Stimulated activated CD4-positive, alpha-beta T cell treated with anti-CD3 and anti-CD28 coated beads, Interleukin-12 subunit alpha, Interleukin-12 subunit beta, amount 100 ng/mL, for 4 hours (primary cell): ENCODE measurements around the gene MBNL3.
"Not testable (repeated sequence)": the region's sequence is repeated elsewhere in the genome, so short reads cannot be mapped to it uniquely, and the experiment has no call there.

Experiments used
- DNase-seq: peaks from one replicate; pipeline ENCODE4 v3.0.0-alpha.2; 2020

Gene MBNL3

GRCh38 chrX:132367984-132368383 is 120.9 kb downstream of the MBNL3 start:
- no peak for DNase-seq

DNA sequence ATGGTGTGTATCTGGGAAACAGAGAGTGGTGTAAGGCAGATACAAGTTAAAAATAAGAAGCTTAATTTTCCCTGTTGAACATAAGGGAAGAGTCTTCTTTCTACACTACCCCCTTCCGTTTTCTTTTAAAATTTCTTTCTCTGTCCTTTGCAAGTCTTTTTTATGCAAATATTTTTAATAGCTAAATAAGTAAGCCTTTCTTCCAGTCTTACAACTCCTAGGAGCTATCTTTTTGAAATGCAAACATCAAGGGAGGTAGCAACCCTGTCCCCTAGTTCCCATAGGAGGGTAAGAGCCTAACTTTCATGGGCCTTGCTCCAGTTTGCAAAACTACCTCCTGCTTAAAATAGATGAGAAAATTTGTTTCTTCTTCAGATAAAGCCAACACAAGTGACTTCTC is 121.5 kb downstream of the MBNL3 start:
- DNase-seq, result no peak

DNA sequence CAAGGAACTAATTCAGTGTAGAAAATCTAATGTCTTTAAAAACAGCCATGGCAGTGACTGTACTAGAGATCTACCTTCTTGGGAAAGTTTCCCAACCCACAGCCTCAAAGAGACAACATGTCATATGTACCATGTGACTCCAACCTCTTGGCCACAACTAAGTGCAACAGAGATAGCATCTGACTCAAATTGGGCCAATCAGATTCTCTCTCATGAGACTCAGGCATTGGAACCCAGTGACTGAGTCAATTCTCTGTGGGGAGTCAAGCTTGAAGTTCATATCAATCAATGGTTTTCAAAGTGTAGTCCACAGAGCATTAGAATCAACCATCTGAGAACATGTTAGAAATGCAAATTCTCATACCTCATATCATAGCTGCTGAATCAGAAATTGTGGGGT is 123.3 kb downstream of the MBNL3 start:
- DNase-seq, result no peak

- DNase-seq, result no peak
Measured at GRCh38 chrX:132364313-132364712, 124.5 kb downstream of the MBNL3 start.

DNA sequence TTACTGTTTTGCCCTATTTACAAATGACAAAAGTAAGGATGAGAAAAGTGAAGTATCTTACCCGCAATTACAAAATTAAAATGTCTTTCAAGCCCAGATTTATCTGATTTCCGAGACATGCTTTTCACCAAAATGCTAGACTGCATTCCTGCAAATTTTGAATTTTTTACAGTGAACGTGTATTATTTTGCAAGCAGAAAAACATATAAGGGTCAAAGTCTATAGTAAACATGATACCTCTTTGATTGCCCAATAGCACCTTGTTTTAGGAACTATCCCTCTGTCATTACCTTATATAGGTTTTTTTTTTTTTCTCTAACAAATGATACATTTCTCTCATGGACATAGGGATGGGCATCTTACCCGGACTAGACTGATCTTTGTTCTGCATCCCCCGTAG is 135.4 kb downstream of the MBNL3 start:
- no peak for DNase-seq

DNA sequence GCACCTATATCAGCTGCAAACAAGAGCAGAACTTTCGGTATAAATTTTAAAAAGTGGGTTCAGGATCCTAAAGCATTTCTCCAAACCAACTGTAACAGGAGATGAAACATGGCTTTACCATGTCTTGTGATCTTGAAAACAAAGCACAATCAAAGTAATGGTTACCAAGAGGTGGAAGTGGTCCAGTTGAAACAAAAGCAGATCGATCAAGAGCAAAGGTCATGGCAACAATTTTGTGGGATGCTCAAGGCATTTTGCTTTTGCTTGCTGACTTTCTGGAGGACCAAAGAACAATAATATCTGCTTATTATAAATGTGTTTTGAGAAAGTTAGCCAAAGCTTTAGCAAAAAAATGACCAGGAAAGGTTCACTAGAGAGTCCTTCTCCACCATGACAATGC is 152.7 kb downstream of the MBNL3 start:
- DNase-seq, result no peak

- no peak for DNase-seq
Measured at GRCh38 chrX:132333351-132333750, 155.5 kb downstream of the MBNL3 start.

DNA sequence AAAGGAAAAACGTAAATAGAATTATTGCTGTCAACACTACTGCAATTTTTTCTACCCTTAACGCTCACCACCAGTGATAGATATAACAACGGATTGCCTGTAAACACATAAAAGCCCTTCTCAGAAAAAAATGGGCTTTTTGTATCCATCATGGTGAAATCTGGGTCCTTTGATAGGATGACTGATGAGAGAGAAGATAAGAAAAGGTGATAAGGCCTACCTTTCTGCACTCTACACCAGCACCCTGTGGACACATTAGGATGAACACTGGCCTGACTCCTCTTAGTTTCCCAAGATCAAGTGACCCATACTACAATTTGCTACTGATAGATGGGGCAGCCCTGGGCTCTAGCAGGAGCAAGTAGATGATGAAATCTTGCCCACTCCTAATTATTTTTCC is 157.3 kb downstream of the MBNL3 start:
- no peak for DNase-seq

GRCh38 chrX:132331000-132331399 is 157.8 kb downstream of the MBNL3 start:
- no peak for DNase-seq

DNA sequence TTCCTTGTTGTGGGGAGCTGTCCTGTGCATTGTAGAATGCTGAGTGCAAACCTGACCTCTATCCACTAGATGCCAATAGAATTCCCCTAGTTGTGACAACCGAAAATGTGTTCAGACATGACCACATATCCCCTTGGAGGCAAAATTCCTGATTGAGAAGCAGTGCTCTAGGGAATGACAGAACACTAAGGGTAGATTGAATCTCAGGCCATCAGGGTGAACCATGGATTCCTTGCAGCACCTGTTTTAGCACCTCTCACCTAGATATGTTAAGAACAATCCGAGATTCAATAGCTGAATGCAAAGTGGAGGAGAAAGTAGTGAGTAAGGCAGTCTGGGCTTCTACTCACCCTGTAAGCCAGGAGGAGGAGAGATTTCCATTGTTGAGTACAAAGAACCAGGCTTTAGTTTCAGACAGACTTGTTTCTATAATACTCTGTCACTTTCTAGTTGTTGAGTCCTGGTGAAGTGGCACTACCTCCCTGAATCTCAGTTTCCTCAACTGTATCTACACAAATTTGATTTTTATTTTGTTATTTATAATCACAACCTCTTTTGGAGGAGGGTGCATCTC is 158.6 kb downstream of the MBNL3 start:
- DNase-seq, result no peak

DNA sequence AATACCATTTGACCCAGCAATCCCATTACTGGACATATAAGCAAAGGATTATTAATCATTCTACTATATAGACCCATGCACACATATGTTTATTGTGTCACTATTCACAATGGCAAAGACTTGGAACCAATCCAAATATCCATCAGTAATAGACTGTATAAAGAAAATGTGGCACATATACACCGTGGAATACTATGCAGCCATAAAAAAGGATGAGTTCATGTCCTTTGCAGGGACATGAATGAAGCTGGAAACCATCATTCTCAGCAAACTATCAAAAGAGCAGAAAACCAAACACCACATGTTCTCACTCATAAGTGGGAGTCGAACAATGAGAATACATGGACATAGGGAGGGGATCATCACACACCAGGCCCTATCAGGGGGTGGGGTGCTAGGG is 161.9 kb downstream of the MBNL3 start:
- not testable (repeated sequence) for DNase-seq
